ENCODE measurements around the gene ZC3HAV1L.
"Not testable (repeated sequence)": the region's sequence is repeated elsewhere in the genome, so short reads cannot be mapped to it uniquely, and the experiment has no call there.

ZC3HAV1L gene

DNA sequence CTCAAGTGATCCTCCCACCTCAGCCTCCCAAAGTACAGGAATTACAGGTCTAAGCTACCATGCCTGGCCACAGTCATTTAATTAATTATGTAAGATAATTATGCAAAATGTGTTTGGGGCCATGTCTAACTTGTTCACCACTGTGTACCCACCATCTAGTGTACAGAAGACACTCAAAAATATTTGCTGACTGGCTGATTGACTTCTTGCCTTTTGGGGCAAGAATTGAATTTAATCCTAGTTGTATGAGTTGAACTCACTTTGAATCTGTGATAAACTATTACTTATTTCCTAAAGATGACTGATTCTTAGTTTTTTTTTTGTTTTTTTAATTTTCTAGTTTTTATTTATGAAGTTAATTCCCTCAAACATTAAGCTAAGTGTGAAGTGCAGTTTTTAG is 15.8 kb upstream of the ZC3HAV1L start:
- no peak for DNase-seq

DNA sequence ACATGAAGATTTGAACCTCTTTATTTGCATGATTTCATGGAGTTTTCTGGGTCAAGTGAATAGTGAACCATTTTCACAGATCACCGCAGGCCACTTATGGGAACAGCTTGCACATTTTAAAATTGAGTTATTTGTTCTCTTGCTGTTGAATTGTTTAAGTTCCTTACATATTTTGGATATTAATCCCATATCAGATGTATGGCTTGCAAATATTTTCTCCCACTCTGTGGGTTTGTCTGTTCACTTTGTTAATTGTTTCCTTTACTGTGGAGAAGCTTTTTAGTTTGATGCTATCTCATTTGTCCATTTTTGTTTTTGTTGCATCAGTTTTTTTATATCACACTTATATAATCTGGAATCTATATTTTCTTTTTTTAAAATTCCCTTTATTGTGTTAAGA is 14.1 kb upstream of the ZC3HAV1L start:
- DNase-seq, result no peak

DNA sequence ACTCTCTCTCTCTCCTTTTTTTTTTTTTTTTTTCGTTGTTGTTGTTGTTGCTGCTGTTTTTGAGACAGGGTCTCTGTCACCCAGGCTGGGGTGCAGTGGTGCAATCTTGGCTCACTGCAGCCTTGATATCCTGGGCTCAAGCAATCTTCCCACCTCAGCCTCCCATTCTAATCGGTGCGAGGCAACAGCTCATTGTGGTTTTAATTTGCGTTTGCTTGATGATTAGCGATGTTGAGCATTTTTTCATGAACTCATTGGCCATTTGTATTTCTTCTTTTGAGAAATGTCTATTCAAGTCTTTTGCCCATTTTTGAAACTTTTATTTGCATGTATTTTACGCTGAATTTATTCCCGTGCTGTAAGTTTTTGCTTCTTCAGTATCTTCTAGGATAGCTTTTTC is 13.3 kb upstream of the ZC3HAV1L start:
- DNase-seq, result no peak

DNA sequence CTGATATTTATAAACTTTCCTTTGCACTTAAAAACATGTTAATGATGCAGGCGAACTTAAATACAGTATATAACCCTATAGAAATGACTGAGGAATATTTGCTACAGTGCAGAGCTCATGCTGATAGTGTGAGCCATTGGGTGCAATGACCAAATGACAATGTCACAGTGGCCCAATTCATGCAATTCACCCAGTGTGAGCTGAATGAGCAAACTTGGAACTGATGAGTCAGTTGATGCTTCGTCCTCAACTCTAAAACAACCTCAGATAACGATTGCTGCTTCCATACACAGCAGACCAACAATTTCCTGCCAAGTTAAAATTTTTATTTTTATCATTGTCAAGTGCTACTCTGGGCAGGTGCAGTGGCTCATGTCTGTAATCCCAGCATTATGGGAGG is 12.1 kb upstream of the ZC3HAV1L start:
- DNase-seq, result no peak

DNA sequence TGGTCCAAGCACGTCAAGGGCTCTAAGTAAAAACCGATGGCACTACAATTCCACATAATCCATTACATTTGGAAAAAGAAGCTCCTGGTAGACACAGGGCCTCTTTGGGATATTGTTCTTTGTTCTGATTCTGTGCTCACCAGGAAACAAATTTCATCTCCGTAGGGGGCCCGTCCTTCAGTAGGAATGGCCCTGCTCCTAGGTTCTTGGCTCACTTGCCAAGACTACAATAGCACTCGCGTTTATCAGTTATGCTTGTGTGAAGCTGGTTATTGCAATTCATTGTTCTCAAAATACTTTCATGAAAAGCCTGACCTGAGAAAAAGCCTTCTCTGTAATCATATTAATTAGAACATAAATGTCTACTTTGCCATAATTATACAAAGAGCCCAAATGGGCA is 10.3 kb upstream of the ZC3HAV1L start:
- DNase-seq, result no peak

DNA sequence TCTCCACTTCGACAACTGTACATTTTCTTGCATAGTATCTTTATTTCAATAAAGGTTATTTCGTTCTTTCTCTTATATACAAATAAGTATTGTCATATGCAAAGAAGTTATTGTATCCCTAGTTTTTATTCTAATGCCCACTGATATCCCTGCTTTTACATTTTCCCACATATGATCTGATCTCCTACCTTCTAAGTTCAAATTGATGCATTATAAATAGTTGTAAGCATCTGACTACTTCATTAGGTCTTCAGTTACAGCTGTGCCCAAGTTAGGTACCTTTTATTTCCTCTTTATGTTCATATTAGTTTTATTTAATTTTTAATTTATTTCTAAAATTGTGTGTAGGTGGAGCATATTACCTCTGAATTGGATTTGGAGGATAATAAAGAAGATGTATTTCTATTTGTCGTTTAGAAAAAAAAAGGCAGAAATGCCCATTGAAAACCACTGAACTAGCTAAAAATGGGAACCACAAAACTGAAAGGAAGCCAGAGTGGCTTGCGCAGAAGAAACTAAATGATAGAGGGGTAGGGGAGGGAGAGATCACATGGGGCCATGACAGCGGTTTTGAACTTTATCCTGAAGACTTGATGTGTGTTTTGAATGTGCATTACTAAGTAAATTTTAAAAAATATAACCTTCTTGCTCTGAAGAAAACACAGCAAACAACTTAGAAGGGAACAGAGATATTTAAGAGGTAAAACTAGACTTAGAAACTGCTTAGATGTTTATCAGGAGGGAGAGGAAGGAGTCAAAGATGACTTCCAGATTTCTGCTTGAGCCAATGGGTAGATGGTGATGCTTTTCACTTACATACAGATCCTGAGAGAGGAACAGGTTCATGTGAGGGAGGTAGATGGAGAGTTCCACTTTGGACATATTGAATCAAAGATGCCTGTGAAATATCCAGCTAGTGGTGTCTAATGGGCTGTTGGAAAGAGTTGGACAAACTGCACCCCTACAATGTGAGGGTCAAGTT is 9.3 kb upstream of the ZC3HAV1L start:
- no peak for DNase-seq

DNA sequence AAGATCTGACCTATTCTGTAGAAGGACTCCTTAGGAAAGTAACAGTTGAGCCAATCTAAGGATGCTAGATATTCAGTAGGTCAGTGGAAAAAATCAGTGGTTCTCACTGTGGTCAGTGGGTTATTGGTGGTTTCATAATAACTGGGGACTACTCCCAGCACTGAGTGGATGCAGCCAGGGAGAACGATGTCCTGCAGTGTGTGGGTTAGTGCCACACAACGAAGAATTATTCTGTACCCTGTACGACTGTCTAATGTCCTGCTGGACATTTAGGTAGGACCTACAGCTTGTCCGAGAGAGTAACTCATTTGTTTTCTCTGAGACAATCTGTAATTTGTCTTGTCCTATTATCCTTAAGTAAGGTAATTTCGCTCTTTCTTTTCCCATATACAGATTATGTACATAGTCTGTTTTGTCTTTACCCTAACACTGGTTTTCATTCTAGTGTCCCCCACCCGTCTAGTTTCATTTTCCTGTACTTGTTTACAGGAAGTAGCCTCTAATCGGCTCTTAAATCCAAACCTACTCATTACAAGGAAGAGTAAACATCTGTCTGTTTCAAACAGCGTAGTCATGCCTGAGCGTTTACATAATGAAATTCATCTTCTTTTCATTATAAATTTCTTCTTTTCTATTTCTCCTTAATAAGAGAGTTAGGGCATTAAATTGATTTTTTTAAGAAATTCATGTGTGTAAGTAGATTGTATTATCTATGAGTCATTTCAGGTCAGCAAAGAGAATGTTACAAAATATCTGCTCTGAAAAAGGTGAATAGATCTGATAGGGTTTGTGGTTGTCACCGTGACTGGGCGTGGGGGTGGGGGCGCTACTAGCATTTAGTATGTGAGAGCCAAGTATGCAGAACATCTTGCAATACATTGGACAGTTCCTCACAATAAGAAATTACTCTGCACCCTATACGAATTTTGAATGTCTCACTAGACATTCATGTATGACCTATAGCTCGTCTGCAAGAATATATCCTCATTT is 8.3 kb upstream of the ZC3HAV1L start:
- DNase-seq, result peak; percentile 72

DNA sequence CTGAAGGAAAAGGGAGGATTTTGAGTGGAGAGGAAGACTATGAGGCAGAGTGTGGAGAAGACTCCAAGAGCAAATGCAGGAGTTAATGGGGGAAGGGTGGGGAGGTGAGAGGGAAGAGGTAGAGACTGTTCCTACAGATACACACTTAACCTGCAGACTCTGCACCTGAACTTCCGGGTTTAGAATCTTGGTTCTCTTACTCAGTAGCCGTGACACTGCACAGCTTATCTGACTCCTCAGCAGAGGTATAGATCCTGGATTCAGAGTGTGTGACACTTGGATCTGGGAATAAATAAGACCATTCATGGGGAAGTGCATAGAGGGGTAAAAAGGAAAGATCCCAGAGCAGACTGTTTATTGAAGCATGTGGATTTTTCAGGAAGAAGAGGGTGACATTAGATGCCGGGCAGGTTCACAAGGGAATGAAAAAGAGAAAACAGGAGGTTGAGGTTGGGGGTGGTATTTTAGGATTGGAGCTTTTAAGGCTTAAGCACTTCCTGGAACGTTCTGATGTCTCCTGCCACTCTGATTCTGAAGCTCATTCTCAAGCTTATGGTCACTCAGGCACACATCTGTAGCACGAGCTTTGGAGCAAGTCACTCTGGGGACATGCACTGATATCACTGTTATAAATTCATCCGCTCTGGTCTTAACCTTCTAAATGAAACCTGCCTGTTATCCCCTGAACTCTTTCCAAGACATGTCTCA is 5.7 kb upstream of the ZC3HAV1L start:
- DNase-seq, result no peak

DNA sequence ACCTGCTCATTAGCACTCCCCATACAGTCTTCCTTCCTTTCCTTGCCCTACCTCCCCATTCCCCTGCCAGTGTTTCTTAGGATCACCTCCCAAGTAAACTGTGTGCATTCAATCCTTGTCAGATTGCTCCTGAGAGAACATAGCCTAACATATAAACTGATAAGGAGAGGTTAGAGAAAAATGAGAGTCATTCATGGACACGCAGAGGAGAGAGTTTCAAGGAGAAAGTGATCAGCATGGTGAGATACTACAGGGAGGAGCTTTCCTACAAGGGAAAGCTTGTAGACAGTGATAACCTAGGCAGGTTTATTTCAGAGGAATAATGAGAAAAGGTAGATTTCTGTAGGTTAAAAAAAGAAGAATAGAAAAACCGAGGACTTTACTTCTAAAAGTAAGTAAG is 2.8 kb upstream of the ZC3HAV1L start:
- no peak for DNase-seq

DNA sequence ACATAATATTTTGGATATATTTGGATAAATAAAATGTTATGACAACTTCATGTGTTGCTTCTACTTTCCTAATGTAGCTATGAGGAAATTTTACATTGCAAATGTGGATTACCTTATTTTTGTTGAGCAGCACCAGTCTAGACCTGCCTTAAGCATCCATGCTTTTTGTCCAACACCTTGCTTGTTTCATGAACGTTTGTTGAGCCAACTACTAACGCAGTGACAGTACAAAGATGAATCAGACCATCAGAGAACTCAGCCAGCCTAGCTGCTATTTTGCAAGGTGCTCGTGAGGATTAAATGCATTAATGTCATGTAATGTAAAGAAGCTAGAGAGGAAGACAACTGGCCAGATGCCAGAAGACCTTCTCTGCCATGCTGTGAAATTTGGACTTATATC is 1.1 kb upstream of the ZC3HAV1L start:
- no peak for DNase-seq

DNA sequence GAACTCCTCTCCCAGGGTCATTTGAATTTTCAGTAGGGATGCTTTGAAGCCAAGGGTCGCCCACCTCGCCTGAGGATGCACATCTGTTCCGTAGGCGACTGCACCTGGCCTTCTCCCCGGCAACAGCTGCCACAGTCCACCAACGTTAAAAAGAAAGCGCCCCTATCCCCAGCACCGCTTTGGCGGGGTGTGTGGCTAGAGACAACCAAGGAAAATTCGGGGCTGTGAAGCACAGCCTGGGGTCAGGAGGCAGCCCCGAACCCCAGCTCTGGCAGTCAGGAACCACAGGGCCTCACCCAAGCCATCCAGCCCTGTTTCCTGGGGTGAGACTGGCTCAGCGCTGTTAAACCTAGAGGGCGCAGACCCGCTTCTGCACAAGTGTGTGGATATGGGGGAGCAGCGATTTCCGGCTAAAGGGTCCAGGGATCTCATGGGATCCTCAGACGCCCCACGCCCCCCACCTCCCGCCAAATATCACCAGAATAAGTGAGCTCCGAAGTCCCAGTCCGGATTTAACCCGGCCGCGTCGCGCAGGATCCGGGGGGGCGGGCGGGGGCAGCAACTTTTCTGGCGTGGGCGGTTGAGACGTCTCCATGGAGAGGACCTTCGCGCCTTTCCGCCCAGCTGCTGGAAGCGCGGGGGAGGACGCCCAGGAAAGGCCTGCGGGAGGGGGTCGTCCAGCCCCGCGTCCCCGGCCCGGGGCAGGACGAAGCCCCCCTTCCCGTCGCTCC is 822 bp downstream of the ZC3HAV1L start:
- peak; percentile 33 for DNase-seq

DNA sequence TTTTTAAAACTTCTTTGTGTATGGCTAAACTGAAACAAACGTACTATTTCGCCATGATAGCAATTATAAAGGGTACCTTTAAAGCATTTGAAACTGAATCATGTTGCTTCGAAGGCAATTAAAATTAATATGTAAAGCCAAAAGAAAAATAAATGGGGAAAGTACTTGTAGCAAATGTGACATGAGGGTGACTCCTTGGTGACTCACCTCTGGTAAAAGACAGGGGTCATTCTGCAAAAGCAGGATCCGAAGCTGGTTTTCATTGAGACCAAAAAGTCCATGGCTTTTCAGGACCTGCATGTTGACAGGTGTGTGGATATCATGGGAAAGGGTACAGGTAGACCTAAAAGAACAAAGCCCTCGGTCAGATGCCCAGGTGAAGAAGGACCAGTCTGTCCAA is 1.5 kb downstream of the ZC3HAV1L start:
- no peak for DNase-seq

DNA sequence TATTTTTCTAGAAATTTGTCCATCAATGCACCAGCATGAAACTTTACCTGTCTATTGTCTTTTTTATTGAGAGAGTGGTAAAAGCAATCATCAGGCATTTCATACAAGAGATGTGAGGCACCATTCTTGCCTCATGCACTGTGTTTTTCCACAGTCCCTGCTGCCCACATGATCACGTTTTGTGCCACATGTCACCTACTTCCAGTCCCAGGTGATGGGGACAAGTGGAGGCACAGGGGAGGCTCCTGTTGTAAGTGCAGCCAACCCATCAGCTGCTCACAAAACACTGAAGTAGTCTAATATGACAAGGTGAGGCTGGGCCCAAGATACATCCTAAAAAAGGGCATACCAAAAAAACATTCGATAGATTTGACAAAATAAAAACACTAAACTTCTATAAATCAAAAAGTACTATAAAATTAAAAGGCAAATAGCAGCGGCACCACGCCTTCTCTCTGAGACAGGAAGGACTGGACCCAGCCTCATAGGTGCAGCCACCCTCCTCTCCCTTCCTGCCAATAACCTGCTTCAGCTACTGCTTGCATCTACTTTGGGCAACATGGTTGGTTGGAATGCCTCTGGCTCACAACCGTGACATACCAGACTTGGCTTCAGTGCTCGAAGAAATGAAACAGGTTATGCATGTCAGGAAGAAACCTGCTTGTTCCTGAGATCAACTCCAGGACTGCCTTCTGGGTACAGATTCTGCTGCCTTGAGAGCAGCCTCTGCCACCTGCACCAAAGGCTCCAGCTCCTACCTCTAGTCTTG is 2.3 kb downstream of the ZC3HAV1L start:
- no peak for DNase-seq

DNA sequence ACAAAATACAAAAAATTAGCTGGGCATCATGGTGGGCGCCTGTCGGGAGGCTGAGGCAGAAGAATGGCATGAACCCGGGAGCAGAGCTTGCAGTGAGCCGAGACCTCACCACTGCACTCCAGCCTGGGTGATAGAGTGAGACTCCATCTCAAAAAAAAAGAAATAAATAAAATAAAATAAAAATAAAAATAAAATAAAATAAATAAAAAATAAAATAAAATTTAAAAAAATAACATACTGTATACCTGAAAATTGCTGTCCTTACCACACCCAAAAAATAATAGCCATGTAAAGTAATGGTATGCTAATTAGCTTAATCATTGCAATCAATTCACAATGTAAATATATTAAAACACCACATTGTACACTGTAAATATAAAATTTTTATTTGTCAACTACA is 3.4 kb downstream of the ZC3HAV1L start:
- no peak for DNase-seq

DNA sequence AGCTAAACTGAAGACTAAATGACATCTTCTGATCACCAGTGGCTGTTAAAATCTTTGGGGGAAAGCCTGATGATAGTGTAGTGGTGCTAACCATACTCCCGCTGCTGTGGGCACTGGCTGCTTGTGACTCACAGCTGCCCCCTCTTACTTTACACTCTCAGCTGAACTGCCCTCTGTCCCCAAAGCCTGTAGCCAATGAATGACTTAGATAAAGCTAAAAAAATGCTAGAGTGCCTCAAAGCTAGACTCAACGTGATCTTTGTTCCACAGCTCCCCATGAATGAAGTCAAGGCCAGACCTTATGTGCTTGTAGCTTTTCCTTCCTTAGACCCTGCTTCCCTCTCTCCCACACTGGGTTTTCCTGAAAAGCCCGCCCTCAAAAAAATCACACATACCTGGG is 6.5 kb downstream of the ZC3HAV1L start:
- no peak for DNase-seq

DNA sequence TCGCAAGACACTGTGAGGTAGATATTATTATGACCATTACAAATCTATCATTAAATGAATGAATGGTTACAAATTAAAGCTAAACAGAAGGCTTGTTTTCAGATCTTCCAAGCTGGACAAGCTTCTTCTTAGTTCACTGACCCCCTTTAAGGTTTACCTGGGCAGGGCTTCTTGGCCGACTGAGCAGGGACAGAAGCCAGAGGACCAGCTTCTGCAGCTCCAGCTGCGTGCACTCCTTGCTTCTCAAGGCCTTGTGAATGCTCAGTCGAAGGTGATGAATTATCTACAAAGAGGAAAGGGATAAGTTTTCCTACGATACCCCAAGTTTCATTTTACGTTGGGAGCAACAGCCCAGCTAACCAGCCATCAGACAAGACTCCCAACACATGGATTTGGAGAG is 9.3 kb downstream of the ZC3HAV1L start:
- DNase-seq, result no peak

DNA sequence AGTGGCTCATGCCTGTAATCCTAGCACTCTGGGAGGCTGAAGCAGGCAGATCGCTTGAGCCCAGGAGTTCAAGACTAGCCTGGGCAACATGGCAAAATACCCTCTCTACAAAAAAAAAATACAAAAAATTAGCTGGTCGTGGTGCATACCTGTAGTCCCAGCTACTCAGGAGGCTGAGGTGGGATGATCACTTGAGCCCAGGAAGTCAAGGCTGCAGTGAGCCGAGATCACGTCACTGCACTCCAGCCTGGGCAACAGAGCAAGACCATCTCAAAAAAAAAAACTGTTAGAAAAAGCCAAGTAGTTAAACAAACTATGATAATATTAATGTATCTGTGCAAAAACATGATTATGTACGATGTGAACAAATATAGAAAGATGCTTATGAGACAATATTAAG is 10.0 kb downstream of the ZC3HAV1L start:
- DNase-seq, result not testable (repeated sequence)

DNA sequence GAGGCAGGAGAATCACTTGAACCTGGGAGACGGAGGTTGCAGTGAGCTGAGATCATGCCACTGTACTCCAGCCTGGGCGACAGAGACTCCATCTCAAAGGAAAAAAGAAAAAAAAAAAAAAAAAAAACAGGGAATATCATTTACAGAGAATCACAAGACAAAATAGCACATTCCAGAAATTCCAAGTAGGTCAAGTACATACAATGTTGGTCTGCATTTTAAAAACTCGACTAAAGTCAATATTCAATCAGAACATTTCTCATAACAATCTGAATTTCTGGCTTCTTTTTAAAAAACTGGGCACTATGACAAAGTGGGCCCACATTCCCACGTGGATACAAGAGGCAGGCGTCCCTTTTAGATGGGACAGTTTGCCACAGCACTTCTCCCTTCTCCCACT is 12.8 kb downstream of the ZC3HAV1L start:
- DNase-seq, result no peak

DNA sequence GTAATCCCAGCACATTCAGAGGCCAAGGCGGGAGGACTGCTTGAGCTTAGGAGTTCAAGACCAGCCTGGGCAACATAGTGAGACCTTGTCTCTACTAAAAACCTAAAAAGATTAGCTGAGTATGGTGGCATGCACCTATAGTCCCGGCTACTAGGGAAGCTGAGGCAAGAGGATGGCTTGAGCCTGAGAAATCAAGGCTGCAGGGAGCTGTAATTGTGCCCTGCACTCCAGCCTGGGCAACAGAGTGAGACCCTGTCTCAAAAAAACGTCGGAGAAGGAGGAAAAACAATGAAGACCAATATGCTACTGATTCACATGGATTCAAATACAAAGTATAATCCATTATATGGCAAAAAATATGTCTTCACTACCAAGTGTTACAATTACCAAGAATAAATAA is 13.6 kb downstream of the ZC3HAV1L start:
- no peak for DNase-seq

DNA sequence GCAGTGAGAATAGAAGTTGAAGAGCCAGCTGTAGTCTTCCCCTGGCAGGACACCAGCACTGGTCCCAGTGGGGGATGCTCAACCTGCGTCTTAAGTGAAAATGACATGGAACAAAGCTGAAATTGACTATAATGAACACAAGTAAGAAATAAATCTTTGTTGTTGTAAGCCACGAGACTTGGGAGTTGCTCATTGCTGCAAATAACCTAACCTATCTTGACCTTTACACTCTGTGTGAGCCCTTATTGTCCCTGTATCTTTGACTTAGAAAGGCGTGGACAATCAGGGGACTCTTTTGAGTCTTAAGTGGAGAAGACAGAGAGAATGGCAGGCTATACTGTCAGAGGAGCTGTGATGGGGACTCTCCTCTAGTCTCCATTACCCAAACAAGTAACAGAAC is 16.9 kb downstream of the ZC3HAV1L start:
- no peak for DNase-seq

DNA sequence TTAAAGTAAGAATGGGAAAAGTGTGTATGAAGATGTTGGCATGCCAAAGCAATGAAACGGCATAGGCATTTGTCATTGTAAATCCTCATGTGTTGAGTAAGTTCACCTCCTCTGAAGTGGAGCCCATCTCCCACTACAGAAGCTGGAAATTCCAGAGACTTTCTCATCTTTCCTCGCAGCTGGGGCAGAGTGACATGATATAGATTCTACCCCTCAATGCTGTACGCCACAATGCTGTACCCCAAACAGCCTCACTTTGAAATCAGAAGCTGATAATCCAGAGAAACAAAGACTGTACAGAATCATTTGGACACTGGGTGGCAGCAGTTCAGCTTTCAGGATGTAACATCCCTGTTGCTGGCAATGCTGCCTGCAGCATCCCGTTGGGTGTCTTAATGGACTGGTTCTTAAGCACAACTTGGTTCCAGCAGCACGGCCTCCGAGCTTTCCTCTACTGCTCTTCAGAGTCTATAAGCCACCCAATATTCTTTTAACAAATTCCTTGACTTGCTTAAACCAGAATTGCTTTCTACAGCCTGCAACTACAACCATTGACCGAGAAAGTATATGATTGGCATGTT is 18.8 kb downstream of the ZC3HAV1L start:
- peak; percentile 53 for DNase-seq

All from activated T-cell treated with anti-CD3 and anti-CD28 coated beads, Interleukin-2, amount 50 U/mL, for 1 hour (primary cell).